Heart right ventricle (tissue), 16 donors: ENCODE results near the gene C16orf46. TPM values are rescaled to one million over a fixed set of nuclear protein-coding genes. Genes with fewer than 3 reads are reported as not detected.

Experiments
- ATAC-seq, 8 donors: fragments of 200-7000 bp; cut with Tn5 transposase; one replicate each; pipeline ENCODE4 v1.9.1; 2020; ENCODE audit warnings: mild to moderate bottlenecking in 8 of 8, moderate library complexity in 8 of 8, moderate number of reproducible peaks in 1 of 8
- DNase-seq, 2 donors: peaks; one replicate each; pipeline ENCODE4 v3.0.0-alpha.2; 2020
- H3K27ac ChIP-seq, 10 donors: fragments of 200-600 bp; sonication (generic) in 2 of 10; one replicate each; pipeline versions ENCODE4 v1.5.0 to v1.8.0; 2020 to 2022; ENCODE audit warnings: mild to moderate bottlenecking in 3 of 10
- H3K27me3 ChIP-seq, 7 donors: fragments of 200-600 bp; one replicate each; pipeline ENCODE4 v1.8.0; 2021 to 2022; ENCODE audit warnings: mild to moderate bottlenecking in 2 of 7
- H3K36me3 ChIP-seq, 9 donors: fragments of 200-600 bp; sonication (generic) in 1 of 9; one replicate each; pipeline versions ENCODE4 v1.5.0 to v1.8.0; 2020 to 2022; ENCODE audit warnings: mild to moderate bottlenecking in 2 of 9
- H3K4me1 ChIP-seq, 9 donors: fragments of 200-600 bp; sonication (generic) in 1 of 9; one replicate each; pipeline versions ENCODE4 v1.5.0 to v1.8.0; 2020 to 2022; ENCODE audit warnings: mild to moderate bottlenecking in 4 of 9
- H3K4me3 ChIP-seq, 10 donors: fragments of 200-600 bp; sonication (generic) in 2 of 10; one replicate each; pipeline versions ENCODE4 v1.5.0 to v1.8.0; 2020 to 2022; ENCODE audit warnings: mild to moderate bottlenecking in 7 of 10, moderate library complexity in 2 of 10
- H3K9me3 ChIP-seq, 11 donors: fragments of 200-600 bp in 10 of 11; sonication (generic) in 2 of 11; one replicate each; pipeline versions ENCODE4 v1.5.0 to v1.8.0; 2013 to 2022; ENCODE audit warnings: mild to moderate bottlenecking in 2 of 11, control low read depth in 1 of 11, moderate library complexity in 1 of 11
- WGBS, 2 donors: extraction: QIAGEN DNeasy Blood & Tissue Kit; methylation state at CpG; one replicate each; pipeline ENCODE4 v1.1.7; 2013; ENCODE audit warnings: inconsistent platforms in 1 of 2; 5-methylcytosine and 5-hydroxymethylcytosine counted together
- intact Hi-C, 10 donors: fragments of 100-400 bp; cut with DNase I; formaldehyde crosslinking; loops; one replicate each; pipeline versions ENCODE4 v1.11.1 to v1.14.2; 2022
- polyA plus RNA-seq, 2 donors: library from polyadenylated mRNA; stranded (reverse); fragments of 200-250 nt; gene quantifications; one replicate each; pipeline ENCODE4 v1.2.3, GENCODE V29; 2013
- total RNA-seq, 10 donors: library from RNA; stranded (reverse); fragmentation: NEBNext Ultra II Directional in 3 of 10; extraction: Animal tissue kit (Norgen Biotek cat#: 25700) in 3 of 10; gene quantifications; one replicate each; pipeline versions ENCODE4 v1.2.1 to v1.2.4, GENCODE V29; 2021 to 2023
- TF ChIP-seq, protein P1 (sequence below), 9 donors: fragments of 200-600 bp; sonication (generic) in 2 of 9; IDR thresholded peaks; one replicate each; pipeline versions ENCODE4 v1.5.0 to v1.8.0; 2021 to 2022; ENCODE audit warnings: antibody characterized with exemption in 9 of 9, mild to moderate bottlenecking in 5 of 9, moderate library complexity in 1 of 9
- donor health status: Arrhythmogenic right ventricular cardiomyopathy.
- donor health status: ischemic (EF 13 %, LVEDD 7.1; RV severe dilation, severe dysfunction).
- donor health status: healthy with polysubstance abuse.
- donor health status: DM: no; HTN: yes; CAD: no.
- donor health status: DM: no; HTN: no; CAD: no.
- donor health status: ischemic (EF 25% LVEDD 6.9; RV normal size, moderate dysfunction).
- donor health status: ischemic (EF 25% LVEDD 5.7; RV mildly dilated, moderate dysfunction).
- donor health status: healthy.
- donor health status: DM: yes; HTN: yes; CAD: no.
- donor health status: Ischemic cardiomyopathy.
- donor health status: ischemic (EF 35%, LVEDD 5.7; RV mildly dilated, moderate dysfunction).
- donor health status: nonischemic (EF 11% LVEDD 7.7; RV severe dilation, severe dysfunction).
- donor health status: DM: yes; HTN: yes; CAD: no.
- donor health status: PGD.
- donor health status: ischemic (EF 29% LVEDD 5.4; RV normal size, mild dysfunction).
- donor health status: nonischemic (EF 23%, LVEDD 6.1; RV moderate dilation, normal function).

The C16orf46 gene
- total and polyA plus RNA-seq, 12 donors = 0.19 to 2.0 (median 0.57) TPM; not detected in 3

DNA sequence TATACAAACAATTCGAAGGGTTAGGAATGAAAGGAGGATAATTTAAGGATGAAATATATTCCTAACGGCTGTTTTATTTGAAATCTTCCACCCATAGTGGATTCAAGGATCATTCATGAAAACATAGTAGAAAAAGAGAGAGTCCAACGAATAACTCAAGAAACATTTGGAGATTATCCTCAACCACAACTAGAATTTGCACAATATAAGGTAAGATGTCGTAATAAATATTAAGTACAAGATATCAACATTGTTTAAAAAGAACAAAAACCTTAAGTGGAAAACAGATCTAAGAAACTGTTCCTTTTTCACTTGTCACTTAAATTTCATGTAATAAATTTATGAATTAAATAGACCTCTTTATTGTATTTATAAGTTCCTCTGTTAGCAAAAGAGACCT, 50.6 kb downstream of the C16orf46 start:
- TF ChIP-seq, protein P1, sequence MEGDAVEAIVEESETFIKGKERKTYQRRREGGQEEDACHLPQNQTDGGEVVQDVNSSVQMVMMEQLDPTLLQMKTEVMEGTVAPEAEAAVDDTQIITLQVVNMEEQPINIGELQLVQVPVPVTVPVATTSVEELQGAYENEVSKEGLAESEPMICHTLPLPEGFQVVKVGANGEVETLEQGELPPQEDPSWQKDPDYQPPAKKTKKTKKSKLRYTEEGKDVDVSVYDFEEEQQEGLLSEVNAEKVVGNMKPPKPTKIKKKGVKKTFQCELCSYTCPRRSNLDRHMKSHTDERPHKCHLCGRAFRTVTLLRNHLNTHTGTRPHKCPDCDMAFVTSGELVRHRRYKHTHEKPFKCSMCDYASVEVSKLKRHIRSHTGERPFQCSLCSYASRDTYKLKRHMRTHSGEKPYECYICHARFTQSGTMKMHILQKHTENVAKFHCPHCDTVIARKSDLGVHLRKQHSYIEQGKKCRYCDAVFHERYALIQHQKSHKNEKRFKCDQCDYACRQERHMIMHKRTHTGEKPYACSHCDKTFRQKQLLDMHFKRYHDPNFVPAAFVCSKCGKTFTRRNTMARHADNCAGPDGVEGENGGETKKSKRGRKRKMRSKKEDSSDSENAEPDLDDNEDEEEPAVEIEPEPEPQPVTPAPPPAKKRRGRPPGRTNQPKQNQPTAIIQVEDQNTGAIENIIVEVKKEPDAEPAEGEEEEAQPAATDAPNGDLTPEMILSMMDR (IDR thresholded peaks at IDR 0.05) = no peak
- no peak overlapping the region for H3K4me3 ChIP-seq
- intact Hi-C loops = no loop called here
- no peaks in the 10 kb centered on the region for H3K4me1 ChIP-seq
- H3K36me3 ChIP-seq = peaks cover 0 to 70% (median 7%) of the 10 kb centered on the region in 9 donors
- WGBS, 2 donors = 96 to 97% methylated on average over 4 of the region's 4 CpGs
- no peak for ATAC-seq
- no peak for DNase-seq
- H3K9me3 ChIP-seq = no peaks in the 10 kb centered on the region
- H3K27ac ChIP-seq = no peak overlapping the region
- no peaks in the 10 kb centered on the region for H3K27me3 ChIP-seq

DNA sequence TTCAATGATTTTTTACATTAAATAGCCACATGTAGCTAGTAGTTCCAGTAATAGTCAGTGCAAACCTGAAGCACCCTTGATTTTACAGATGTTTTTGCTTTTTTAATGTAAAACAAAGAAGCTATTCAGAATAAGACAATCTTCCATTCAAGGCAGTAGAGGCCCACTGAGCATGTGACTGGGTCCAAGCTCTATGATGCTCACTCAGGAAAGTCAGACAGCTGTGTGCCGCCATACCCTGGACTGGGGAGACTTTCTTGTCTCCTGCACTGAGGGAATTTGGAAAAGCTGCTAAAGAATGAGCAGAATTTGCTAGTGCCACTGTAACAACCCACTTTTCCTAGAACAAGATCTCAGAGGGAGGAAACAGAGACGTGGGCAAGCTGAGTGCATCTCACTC, 58.5 kb downstream of the C16orf46 start:
- intact Hi-C loops = no loop called here
- Histone ChIP-seq H3K27ac (no peak overlapping the region), H3K36me3 (peaks cover 0 to 99% (median 21%) of the 10 kb centered on the region in 9 donors), H3K27me3 (no peaks in the 10 kb centered on the region), H3K4me3 (no peak overlapping the region), H3K4me1 (no peaks in the 10 kb centered on the region), H3K9me3 (no peaks in the 10 kb centered on the region)
- 90 to 96% methylated on average over 2 of the region's 2 CpGs for WGBS, 2 donors
- no peak for DNase-seq
- TF ChIP-seq, protein P1 (IDR thresholded peaks at IDR 0.05) = no peak
- ATAC-seq = no peak

DNA sequence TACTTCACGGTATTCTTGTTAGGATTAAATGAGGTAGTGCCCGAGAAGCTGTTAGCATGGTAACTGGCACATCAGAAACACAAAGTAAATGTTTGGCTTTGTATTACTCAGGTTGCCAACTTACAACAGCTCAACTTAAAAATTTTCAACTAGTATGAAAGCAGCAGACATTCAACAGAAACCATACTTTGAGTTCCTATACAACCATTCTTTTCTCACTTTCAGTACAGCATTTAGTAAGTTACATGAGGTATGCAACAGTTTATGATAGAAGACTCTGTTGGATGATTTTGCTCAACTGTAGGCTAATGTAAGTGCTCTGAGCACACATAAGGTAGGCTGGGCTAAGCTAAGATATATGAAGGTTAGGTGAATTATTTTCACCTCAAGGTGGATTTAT, 62.4 kb downstream of the C16orf46 start:
- ATAC-seq (no peak), DNase-seq (no peak)
- TF ChIP-seq, protein P1 (IDR thresholded peaks at IDR 0.05) = no peak
- no peaks in the 10 kb centered on the region for H3K27me3 ChIP-seq
- H3K36me3 ChIP-seq = peaks cover 0 to 84% (median 10%) of the 10 kb centered on the region in 9 donors
- no peaks in the 10 kb centered on the region for H3K4me1 ChIP-seq
- H3K9me3 ChIP-seq = no peaks in the 10 kb centered on the region
- H3K4me3 ChIP-seq = no peak overlapping the region
- 90 to 94% methylated on average over 2 of the region's 2 CpGs for WGBS, 2 donors
- intact Hi-C loops = no loop called here
- no peak overlapping the region for H3K27ac ChIP-seq

DNA sequence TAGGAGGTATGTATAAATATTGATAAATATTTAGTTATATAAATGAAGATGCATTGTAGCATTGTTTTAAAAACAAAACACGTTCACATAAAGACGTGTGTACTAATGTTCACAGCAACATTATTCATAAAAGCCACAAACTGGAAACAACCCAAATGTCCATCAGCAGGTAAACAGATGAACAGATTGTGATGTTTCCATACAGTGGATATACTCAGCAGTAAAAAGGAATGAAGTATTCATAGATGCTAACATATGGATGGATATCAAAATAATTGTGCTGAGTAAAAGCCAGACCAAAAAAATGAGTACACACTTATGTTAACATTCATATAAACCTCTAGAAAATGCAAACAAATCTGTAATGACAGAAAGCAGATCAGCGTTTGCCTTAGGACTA, 64.1 kb downstream of the C16orf46 start:
- Histone ChIP-seq H3K27ac (no peak overlapping the region), H3K36me3 (peaks cover 0 to 67% (median 0%) of the 10 kb centered on the region in 9 donors), H3K9me3 (no peaks in the 10 kb centered on the region), H3K4me1 (peaks cover 0 to 6% (median 0%) of the 10 kb centered on the region in 9 donors), H3K4me3 (no peak overlapping the region), H3K27me3 (no peaks in the 10 kb centered on the region)
- TF ChIP-seq, protein P1 (IDR thresholded peaks at IDR 0.05) = no peak
- intact Hi-C loops = no loop called here
- 96% methylated on average over 3 of the region's 3 CpGs for WGBS, 2 donors
- DNase-seq = no peak
- no peak for ATAC-seq

Other genes with a start within 250 kb of the C16orf46 start
- 100 to 1,000 TPM in 8 of 10 donors, 10 to 100 TPM in 2; 95.1 to 129 (median 121) TPM for gene CMC2, start 70.4 kb downstream of the C16orf46 start, total RNA-seq
- 100 to 1,000 TPM in 1 of 2 donors, 10 to 100 TPM in 1; 84.3 to 341 TPM for gene CMC2, start 70.4 kb downstream of the C16orf46 start, polyA plus RNA-seq
- 10 to 100 TPM in 6 of 10 donors, 1 to 10 TPM in 4; 6.3 to 16.2 (median 11.0) TPM for gene CENPN, start 70.0 kb downstream of the C16orf46 start, total RNA-seq
- 1 to 10 TPM in 1 of 2 donors, under 1 TPM in 1; 0.95 to 5.1 TPM for gene CENPN, start 70.0 kb downstream of the C16orf46 start, polyA plus RNA-seq
- 10 to 100 TPM; 22.3 to 32.0 (median 29.9) TPM for gene ATMIN, start 41.4 kb downstream of the C16orf46 start, total RNA-seq
- 10 to 100 TPM in 1 of 2 donors, 1 to 10 TPM in 1; 7.4 to 15.5 TPM for gene ATMIN, start 41.4 kb downstream of the C16orf46 start, polyA plus RNA-seq
- 10 to 100 TPM; 31.2 to 53.4 (median 44.2) TPM for gene GCSH, start 19.2 kb upstream of the C16orf46 start, total RNA-seq
- gene GCSH, start 19.2 kb upstream of the C16orf46 start, polyA plus RNA-seq = 10 to 100 TPM; 26.8 to 42.5 TPM
- under 1 TPM in 2 of 10 donors, not detected in 8; 0.20 to 0.42 TPM for gene BCO1, start 161.5 kb upstream of the C16orf46 start, total RNA-seq
- gene BCO1, start 161.5 kb upstream of the C16orf46 start, polyA plus RNA-seq = not detected
- gene GAN, start 237.7 kb upstream of the C16orf46 start, total RNA-seq = 10 to 100 TPM in 8 of 10 donors, 1 to 10 TPM in 2; 9.7 to 17.7 (median 12.8) TPM
- gene GAN, start 237.7 kb upstream of the C16orf46 start, polyA plus RNA-seq = 1 to 10 TPM in 1 of 2 donors, under 1 TPM in 1; 0.94 to 2.3 TPM